IMR-90 (cell line): Measurements from ENCODE around the gene ZBP1.

Source experiments
- CHD1 ChIP-seq: IDR thresholded peaks from 2 replicates; pipeline ENCODE4 v1.6.1; 2012; ENCODE audit warnings: low read depth, low read length, improper control_type of control experiment
- CTCF ChIP-seq: conservative IDR thresholded peaks from 2 replicates; pipeline ENCODE4 v1.5.1; 2012; ENCODE audit warnings: mild to moderate bottlenecking, low read depth, low read length, improper control_type of control experiment
- ELK1 ChIP-seq: fragments of 150-350 bp; IDR thresholded peaks from 2 replicates; pipeline ENCODE4 v1.6.1; 2016; ENCODE audit warnings: low read depth, mild to moderate bottlenecking, low read length, moderate library complexity, borderline replicate concordance
- MAFK ChIP-seq: IDR thresholded peaks from 2 replicates; pipeline ENCODE4 v1.6.1; 2012; ENCODE audit warnings: low read depth, low read length, improper control_type of control experiment
- POLR2A ChIP-seq: IDR thresholded peaks from 2 replicates; pipeline ENCODE4 v1.6.1; 2012; ENCODE audit warnings: mild to moderate bottlenecking, low read depth, low read length

GRCh38 chr20:57663681-57664451 is 43.6 kb upstream of the ZBP1 start:
- no peak for TF ChIP-seq CTCF
- TF ChIP-seq POLR2A: no peak
- TF ChIP-seq CHD1: no peak
- TF ChIP-seq MAFK: no peak
- TF ChIP-seq ELK1: no peak
